Chondrocyte (in vitro differentiated cells): ENCODE measurements around the gene SAMM50. TPM values are rescaled to one million over a fixed set of nuclear protein-coding genes. Genes with fewer than 3 reads are reported as not detected.
A peak's percentile ranks its signal among the peaks of the same experiment; 100 is the strongest.

Source experiments
- DNase-seq: peaks from one replicate; pipeline ENCODE4 v3.0.0; 2021; ENCODE audit warnings: mixed read lengths, low spot score
- H3K27ac Mint-ChIP-seq: one replicate; pipeline ENCODE4 v1.8.0; 2021; ENCODE audit warnings: mild to moderate bottlenecking, moderate library complexity, mixed read lengths; ENCODE audit not compliant: unreplicated experiment
- H3K27me3 Mint-ChIP-seq: 2 replicates; pipeline ENCODE4 v1.8.0; 2021; ENCODE audit warnings: low read depth, mixed read lengths
- H3K36me3 Mint-ChIP-seq: 2 replicates; pipeline ENCODE4 v1.8.0; 2021; ENCODE audit warnings: low read depth, mixed read lengths
- H3K4me1 Mint-ChIP-seq: 2 replicates; pipeline ENCODE4 v1.8.0; 2021; ENCODE audit warnings: low read depth, mild to moderate bottlenecking, mixed read lengths
- H3K4me3 Mint-ChIP-seq: one replicate; pipeline ENCODE4 v1.8.0; 2021; ENCODE audit warnings: mild to moderate bottlenecking, moderate library complexity, mixed read lengths; ENCODE audit not compliant: unreplicated experiment
- H3K9me3 Mint-ChIP-seq: 2 replicates; pipeline ENCODE4 v1.8.0; 2021; ENCODE audit warnings: low read depth, mixed read lengths
- total RNA-seq: library from RNA; stranded (reverse); gene quantifications from 3 replicates; pipeline ENCODE4 v1.2.1, GENCODE V29; 2021
- TF ChIP-seq, protein P1 (sequence below): fragments of 200-600 bp; sonication (generic); IDR thresholded peaks from 2 replicates; pipeline ENCODE4 v1.5.0; 2021; ENCODE audit warnings: antibody characterized with exemption, mild to moderate bottlenecking, moderate library complexity

Gene SAMM50
- total RNA-seq, 1 donor from 2014 or later, result 34.2 TPM

DNA sequence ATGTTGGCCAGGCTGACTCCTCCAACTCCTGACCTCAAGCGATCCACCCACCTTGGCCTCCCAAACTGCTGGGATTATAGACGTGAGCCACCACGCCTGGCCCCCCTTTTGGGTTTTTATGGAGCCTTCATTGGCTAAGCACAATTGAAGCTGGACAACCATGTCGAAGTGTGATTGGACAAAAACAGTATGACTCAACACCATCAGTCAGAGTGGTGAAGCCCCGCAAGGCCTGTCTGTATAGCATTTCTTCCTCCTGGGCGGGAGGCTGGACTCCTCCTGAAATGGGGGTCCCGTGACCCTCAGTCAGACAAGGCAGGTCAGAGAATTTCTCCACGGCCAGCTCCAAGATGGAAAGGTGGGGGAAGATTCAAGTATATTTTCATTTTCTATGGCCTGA, 65.7 kb downstream of the SAMM50 start:
- TF ChIP-seq, protein P1, sequence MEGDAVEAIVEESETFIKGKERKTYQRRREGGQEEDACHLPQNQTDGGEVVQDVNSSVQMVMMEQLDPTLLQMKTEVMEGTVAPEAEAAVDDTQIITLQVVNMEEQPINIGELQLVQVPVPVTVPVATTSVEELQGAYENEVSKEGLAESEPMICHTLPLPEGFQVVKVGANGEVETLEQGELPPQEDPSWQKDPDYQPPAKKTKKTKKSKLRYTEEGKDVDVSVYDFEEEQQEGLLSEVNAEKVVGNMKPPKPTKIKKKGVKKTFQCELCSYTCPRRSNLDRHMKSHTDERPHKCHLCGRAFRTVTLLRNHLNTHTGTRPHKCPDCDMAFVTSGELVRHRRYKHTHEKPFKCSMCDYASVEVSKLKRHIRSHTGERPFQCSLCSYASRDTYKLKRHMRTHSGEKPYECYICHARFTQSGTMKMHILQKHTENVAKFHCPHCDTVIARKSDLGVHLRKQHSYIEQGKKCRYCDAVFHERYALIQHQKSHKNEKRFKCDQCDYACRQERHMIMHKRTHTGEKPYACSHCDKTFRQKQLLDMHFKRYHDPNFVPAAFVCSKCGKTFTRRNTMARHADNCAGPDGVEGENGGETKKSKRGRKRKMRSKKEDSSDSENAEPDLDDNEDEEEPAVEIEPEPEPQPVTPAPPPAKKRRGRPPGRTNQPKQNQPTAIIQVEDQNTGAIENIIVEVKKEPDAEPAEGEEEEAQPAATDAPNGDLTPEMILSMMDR, result no peak
- H3K27ac Mint-ChIP-seq, result peak overlapping the region; percentile 63
- H3K36me3 Mint-ChIP-seq, result peaks cover 2% of the 10 kb centered on the region
- no peaks in the 10 kb centered on the region for H3K27me3 Mint-ChIP-seq
- no peak overlapping the region for H3K4me3 Mint-ChIP-seq
- H3K9me3 Mint-ChIP-seq, result no peaks in the 10 kb centered on the region
- no peak for DNase-seq
- H3K4me1 Mint-ChIP-seq, result peaks cover 27% of the 10 kb centered on the region

DNA sequence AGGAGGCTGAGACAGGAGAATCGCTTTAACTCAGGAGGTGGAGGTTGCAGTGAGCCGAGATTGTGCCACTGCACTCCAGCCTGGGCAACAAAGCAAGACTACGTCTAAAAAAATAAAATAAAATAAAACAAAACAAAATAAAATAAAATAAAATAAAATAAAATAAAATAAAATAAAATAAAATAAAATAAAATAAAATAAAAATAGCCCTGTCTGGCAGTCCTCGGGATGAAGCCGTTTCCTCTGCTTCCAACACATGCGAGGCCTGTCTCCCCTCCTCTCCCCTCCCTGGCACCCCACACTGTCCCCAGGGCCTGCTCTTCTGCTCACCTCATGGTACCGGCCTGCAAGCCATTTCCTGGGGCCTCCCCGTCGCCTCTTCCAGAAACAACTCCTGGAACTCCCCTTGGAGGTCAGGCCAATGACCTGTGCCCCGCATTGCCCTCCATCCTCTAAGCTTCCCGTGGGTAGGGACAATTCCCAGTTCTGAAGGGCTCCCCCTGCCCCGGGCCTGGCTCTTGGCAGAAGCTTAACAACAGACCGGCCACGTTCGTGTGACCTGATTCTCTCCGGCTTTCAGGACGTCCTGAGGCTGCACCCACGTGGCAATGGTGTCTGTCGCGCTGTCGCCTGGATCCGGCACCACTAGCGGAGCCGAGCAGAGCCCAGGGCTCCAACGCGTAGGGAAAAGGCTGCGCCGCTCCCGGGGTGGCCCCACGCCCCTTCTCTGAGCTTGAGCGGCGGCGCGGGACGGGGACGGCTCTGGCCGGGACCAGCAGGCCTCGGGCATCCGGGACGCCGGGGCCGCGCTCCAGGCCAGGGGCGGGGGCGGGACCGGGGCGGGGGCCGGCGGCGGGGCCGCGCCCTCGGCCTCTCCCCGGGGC, 68.4 kb downstream of the SAMM50 start:
- TF ChIP-seq, protein P1, result no peak
- Mint-ChIP-seq H3K27me3 (no peaks in the 10 kb centered on the region), H3K27ac (peak overlapping the region; percentile 88), H3K4me1 (peaks cover 38% of the 10 kb centered on the region), H3K4me3 (peak overlapping the region; percentile 81), H3K36me3 (no peaks in the 10 kb centered on the region), H3K9me3 (no peaks in the 10 kb centered on the region)
- no peak for DNase-seq

DNA sequence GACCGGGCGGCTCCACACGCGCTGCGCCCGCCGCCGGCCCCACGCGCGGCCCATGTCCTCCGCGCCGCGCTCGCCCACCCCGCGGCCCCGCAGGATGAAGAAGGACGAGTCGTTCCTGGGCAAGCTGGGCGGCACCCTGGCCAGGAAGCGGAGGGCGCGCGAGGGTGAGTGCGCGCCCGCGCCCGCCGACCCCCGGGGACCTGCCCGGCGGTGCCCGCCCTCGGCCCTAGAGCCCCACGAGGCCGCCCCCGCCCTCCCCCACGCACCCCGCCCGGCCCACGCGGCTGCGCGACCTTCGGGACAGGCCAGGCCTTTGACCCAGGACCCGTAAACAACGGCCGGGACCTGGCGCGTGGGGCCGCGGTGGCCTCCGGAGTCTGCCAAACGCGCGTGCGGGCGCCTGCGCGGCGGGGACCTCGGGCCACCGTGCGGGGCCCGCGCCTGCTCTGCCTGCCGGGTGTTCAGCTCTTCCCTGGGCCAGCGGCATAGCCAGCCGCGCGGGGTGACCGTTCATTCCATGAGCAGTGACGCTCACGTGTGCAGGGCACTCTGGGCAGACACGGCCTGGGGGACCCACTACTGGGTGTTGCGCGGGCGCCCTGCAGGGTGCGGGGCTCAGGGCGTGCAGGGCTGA, 69.2 kb downstream of the SAMM50 start, which contains the start of gene PARVB:
Gene PARVB, plus strand, starts transcription at position 15 of the 634 bp plus-strand sequence. Its CDS starts 38 bp downstream, at position 53.
- no peaks in the 10 kb centered on the region for H3K27me3 Mint-ChIP-seq
- no peaks in the 10 kb centered on the region for H3K9me3 Mint-ChIP-seq
- peak within 1 kb of the TSS; percentile 88 for H3K27ac Mint-ChIP-seq

DNA sequence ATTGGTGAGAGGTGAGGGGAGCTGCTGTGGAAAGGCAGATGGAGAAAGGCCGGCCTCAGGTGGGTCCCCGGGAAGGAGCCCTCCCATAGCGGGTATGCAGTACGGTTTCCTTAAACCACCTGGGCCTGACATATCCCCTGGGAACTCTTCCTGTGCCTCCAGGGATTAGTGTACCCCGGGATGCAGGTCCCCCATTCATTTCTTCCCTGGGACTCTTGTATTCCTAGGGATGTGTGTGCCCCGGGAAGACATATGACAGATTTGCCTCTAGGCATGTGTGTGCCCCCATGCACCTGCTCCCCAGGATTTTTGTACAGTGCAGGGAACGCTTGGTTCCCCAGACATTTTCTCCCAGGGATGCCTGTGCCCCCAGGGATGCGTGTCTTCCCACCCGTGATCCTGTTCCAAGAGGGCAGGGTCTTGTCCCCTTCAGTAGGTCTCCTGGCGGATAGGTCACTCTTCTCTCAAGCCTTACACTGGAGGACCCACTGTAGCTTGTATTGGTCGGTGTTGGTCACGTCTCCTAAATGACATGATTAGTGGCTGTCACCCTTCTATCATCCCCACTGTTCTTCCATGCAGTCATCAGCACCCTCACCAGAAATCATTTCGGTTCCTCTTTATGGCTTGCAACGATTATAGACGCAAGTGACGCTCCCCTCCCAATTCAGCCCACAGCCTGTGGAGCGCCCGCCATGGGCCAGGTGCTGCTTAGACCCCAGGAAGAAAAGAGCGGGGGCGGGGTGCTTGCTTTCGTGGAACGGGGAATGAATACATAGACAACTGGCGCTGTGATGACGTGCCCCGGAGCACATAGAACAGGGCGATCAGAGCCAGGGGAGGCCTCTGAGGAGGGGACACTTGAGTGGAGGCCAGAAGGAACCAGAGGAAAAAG, 70.2 kb downstream of the SAMM50 start:
- Mint-ChIP-seq H3K4me1 (peaks cover 38% of the 10 kb centered on the region), H3K27ac (no peak overlapping the region), H3K36me3 (no peaks in the 10 kb centered on the region), H3K9me3 (no peaks in the 10 kb centered on the region), H3K4me3 (peak overlapping the region; percentile 71), H3K27me3 (no peaks in the 10 kb centered on the region)
- DNase-seq, result no peak
- TF ChIP-seq, protein P1, result no peak

More for the DNA sequence above, 69.2 kb downstream of the SAMM50 start, which contains the start of gene PARVB:
- H3K4me3 Mint-ChIP-seq, result peak within 1 kb of the TSS; percentile 81
- H3K4me1 Mint-ChIP-seq, result peaks cover 38% of the 10 kb centered on the region
- no peaks in the 10 kb centered on the region for H3K36me3 Mint-ChIP-seq
- no peak for DNase-seq
- TF ChIP-seq, protein P1, result no peak
